GM18517 (cell line): Measurements from ENCODE around the gene JUN.
A peak's percentile ranks its signal among the peaks of the same experiment; 100 is the strongest.

Experiments
- ATAC-seq: cut with Tn5 transposase; IDR thresholded peaks from one replicate; pipeline ENCODE4 v1.9.1; 2021; ENCODE audit warnings: mild to moderate bottlenecking, moderate library complexity; ENCODE audit not compliant: unreplicated experiment

Gene JUN

DNA sequence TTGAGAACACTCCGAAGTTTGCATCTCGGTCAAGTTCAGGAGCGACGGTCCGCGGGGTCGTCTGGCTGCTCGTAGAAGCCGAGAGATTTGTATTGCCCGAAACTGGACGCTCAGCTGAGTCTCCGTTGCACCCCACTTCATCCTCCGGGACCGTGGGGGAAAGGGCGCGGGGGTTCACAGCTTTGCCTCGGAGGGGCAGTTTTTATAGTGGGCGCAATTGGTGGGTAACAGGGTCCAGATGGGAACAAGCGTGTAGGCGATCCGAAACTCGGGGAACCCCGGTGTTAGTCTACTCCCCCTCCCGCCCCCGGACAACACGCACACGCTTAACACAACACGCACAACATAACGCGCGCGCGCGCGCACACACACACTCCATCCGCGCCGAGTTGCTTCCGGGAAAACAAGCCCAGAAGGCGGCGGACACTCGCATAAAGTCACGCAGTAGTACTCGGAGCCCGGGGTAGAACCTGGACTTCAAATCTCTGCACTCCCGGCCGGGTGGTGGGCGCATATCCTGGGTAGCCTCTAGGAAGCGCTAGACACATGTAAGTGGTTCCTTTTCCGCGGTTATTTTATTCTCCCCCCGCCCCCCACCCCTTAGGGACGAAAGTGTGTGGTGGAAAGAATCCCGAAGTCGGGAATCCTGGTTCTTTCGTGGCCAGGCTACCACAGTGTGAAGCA, 1.1 kb upstream of the JUN start:
- ATAC-seq = peak; percentile 1

DNA sequence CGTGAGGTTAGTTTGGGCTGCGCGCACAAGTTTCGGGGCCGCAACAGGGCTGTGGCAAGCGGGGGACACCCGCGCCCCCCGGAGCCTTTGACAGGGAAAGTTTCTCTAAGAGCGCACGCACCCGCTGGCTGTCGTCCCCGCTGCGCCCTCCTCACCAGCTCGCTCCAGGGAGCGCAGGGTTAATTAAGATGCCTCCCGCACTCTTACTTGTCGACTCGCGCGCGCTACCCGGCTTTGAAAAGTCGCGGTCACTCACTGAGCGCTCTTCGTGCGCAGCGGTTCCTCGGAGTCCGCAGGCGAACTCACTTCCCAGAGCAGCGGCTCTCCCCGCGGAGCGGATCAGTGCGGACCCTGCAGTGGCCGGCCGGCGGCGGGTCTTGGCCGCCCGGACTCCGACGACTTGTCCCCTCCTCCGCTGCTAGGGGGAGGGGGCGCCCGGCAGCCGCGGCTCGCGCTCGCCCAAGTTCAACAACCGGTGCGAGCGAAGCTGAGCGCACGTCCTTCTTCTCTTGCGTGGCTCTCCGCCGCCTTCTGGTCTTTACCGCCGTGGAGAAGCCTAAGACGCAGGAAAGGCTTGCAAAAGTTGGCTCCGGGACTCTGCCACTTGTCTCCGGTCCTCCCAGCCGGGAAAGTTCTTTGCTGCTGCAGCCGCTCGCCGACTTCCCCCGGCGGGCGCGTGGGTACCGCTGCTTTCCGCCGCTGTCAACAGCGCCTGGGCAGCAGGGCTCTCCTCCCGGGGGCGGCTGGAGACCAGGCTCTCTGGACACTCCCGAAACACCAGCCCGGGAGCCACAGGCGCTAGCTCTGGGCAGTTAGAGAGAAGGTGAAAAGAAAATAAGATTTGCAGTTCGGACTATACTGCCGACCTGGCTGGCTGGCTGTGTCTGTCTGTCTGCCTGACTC, 506 bp downstream of the JUN start:
- peak; percentile 1 for ATAC-seq

GRCh38 chr1:58782178-58783089, 1.4 kb downstream of the JUN start:
- no peak for ATAC-seq

DNA sequence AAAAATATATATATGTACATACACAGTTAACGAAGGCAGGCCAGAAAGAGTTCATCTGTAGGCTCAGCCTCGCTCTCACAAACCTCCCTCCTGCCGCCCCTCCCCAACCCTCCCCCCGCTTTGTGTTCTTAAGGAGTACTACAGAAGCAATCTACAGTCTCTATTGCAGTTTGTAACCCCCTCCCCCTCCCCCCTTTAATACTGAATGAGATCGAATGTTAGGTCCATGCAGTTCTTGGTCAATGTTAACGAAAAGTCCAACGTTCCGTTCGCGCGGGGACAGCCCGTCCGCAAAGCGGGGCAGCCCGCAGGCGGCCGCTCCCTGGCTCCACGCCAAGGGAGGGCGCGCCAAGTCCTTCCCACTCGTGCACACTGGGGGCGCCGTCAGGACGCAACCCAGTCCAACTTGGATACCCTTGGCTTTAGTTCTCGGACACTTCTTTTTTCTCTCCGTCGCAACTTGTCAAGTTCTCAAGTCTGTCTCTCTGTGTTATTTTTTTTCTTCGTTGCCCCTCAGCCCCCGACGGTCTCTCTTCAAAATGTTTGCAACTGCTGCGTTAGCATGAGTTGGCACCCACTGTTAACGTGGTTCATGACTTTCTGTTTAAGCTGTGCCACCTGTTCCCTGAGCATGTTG, 2.2 kb downstream of the JUN start:
- no peak for ATAC-seq

- ATAC-seq = no peak
Observed at GRCh38 chr1:58780836-58781452, 2.9 kb downstream of the JUN start.

DNA sequence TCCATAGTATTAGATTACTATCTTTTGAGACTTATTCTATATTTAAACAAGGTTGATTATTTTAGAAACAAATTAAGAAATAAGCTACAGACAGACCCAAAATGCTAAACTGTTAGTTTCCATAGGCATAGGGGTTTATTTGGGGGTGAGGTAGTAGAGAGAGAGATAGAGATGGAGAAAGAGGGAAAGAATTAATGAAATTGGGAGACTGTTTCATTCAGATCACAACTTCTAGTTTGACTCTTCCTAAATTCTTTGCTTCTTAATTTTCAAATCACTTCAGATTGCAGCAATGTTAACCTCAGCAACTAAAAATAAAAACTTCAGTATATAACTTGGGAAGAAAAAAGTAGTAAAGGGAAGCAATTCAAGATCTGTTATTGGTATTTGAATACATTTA, 3.4 kb downstream of the JUN start:
- ATAC-seq = no peak

DNA sequence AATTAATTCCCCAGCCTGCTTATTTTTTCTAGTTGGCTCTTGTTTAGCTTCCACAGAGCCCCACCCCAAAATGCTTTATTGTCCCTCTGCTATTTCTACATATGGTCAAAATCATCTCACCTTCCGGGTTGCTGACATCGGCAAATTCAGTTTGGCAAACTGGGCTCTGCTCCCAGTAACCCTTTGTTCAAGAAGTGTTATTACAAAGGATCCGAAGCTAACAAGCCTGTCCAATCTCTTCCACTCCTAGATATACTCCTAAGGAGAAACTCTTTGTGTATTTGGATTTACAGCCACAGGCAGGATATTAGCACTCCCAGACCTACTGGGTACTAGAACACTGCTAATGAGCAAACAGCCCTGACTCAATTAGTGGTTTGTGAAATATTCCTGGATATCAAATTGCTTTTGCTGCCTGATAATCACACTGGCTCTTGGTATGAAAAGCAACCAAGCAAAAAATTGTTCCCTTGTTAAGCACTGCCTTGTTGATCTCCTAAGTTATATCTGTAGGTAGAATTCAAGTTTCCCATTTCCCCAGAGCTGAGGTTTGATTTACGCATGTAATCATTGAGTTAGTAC, 4.0 kb downstream of the JUN start:
- no peak for ATAC-seq

GRCh38 chr1:58779059-58779754, 4.6 kb downstream of the JUN start:
- ATAC-seq = no peak

- no peak for ATAC-seq
Observed at GRCh38 chr1:58778385-58779000, 5.4 kb downstream of the JUN start.

GRCh38 chr1:58774027-58774426, 9.8 kb downstream of the JUN start:
- ATAC-seq = no peak

- peak; percentile 72 for ATAC-seq
Observed at GRCh38 chr1:58773406-58773840, 10.4 kb downstream of the JUN start.

- no peak for ATAC-seq
Observed at GRCh38 chr1:58769809-58770320, 14.0 kb downstream of the JUN start.

GRCh38 chr1:58768971-58769808, 14.7 kb downstream of the JUN start:
- no peak for ATAC-seq

DNA sequence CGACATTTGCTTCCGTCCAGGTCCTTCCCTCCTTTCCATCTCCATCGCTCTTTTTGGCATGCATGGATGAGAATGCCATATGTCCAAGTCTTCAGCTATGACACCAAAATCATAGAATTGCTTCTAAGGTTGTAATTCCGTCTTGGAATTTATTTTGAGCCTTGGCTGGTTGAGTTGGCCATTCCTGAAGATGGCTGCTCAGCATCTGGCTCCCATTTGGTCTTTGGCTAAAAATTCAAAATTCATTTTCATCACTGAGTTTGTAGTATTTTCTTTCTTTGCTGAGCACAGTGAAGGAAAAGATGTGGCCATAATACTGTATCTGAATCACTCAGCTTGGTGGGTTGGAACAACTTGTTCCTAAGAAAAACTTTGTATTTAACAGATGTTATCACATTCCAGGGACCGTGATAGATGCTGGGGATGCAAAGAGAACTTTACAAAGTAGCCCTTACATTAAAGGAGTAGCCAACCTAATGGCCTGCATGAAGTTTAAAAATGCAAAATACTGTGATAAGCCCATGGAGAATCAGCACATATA, 15.6 kb downstream of the JUN start:
- no peak for ATAC-seq

DNA sequence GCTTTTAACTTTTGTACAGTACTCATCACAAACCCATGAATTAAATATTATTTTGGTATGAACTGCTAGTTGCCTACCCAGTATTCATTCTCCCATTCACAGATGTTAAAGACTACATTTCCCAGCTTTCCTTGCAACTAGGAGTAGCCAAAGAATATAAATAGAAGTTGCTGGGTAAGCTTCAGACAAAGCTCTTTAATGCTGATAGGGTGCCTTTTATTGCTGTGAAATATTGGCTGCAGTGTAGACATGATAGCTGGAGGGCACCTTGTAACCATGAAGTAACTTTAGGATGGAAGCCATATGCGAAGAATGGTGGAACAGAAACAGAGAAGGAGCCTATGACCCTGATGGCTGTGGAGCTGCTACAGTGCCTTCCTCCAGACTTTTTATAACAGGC, 16.7 kb downstream of the JUN start:
- no peak for ATAC-seq

GRCh38 chr1:58765441-58765840, 18.4 kb downstream of the JUN start:
- ATAC-seq = no peak

- no peak for ATAC-seq
Observed at GRCh38 chr1:58765006-58765405, 18.8 kb downstream of the JUN start.
